OCI-LY3 (cell line): ENCODE measurements around the gene BABAM1.

Experiments
- CTCF ChIP-seq: fragments of 200-600, 300-600 bp; sonication (generic); IDR thresholded peaks from 2 replicates; pipeline ENCODE4 v1.5.1; 2014; ENCODE audit warnings: antibody characterized with exemption, low read length, low read depth
- EZH2phosphoT487 ChIP-seq: fragments of 200-600 bp; shearing (Covaris generic); IDR thresholded peaks from 2 replicates; pipeline ENCODE4 v1.6.1; 2018; ENCODE audit warnings: antibody characterized with exemption, mixed run types, low read depth

- TF ChIP-seq CTCF, result peak; percentile 97
- no peak for TF ChIP-seq EZH2phosphoT487
Observed at GRCh38 chr19:17260842-17261325, 6.4 kb upstream of the BABAM1 start.
